Ovary (tissue), 9 donors: ENCODE measurements around the gene CRHR1. TPM values are rescaled to one million over a fixed set of nuclear protein-coding genes. Genes with fewer than 3 reads are reported as not detected.

Experiments used
- DNase-seq, 5 donors: peaks; one replicate each; pipeline ENCODE4 v3.0.0-alpha.2; 2019 to 2020
- H3K27ac ChIP-seq, 2 donors: fragments of 200-600 bp; one replicate each; pipeline versions ENCODE4 v1.5.1 to v1.8.0; 2019 to 2022
- H3K27me3 ChIP-seq: fragments of 200-600 bp; one replicate; pipeline ENCODE4 v1.8.0; 2022
- H3K36me3 ChIP-seq: fragments of 200-600 bp; sonication (generic); one replicate; pipeline ENCODE4 v1.5.1; 2019
- H3K4me1 ChIP-seq: one replicate; pipeline ENCODE4 v1.8.1; 2013; ENCODE audit warnings: mild to moderate bottlenecking, moderate library complexity; ENCODE audit not compliant: insufficient read depth
- H3K4me3 ChIP-seq: fragments of 200-600 bp; sonication (generic); one replicate; pipeline ENCODE4 v1.5.1; 2017
- H3K9me3 ChIP-seq, 2 donors: fragments of 200-600 bp in 1 of 2; sonication (generic) in 1 of 2; one replicate each; pipeline versions ENCODE4 v1.5.1 to v1.8.1; 2013 to 2019; ENCODE audit warnings: mild to moderate bottlenecking in 1 of 2, moderate library complexity in 1 of 2
- CTCF ChIP-seq, 3 donors: fragments of 450-650 bp in 2 of 3; fragments of 200-600 bp in 1 of 3; IDR thresholded peaks; one replicate each; pipeline versions ENCODE4 v1.5.1 to v1.8.0; 2016 to 2022; ENCODE audit warnings: antibody characterized with exemption in 3 of 3, mild to moderate bottlenecking in 1 of 3
- EP300 ChIP-seq: sonication (generic); formaldehyde crosslinking; IDR thresholded peaks from one replicate; pipeline ENCODE4 v1.6.1; 2017; ENCODE audit warnings: antibody characterized with exemption
- POLR2A ChIP-seq: fragments of 450-650 bp; IDR thresholded peaks from one replicate; pipeline ENCODE4 v1.6.1; 2017; ENCODE audit warnings: antibody characterized with exemption, mild to moderate bottlenecking, moderate library complexity
- WGBS, 3 donors: extraction: QIAGEN DNeasy Blood & Tissue Kit in 1 of 3; methylation state at CpG; one replicate each; pipeline versions ENCODE4 v1.1.5 to v1.1.7; 2013 to 2017; 5-methylcytosine and 5-hydroxymethylcytosine counted together
- intact Hi-C, 4 donors: fragments of 100-400 bp; cut with DNase I; formaldehyde crosslinking; loops; one replicate each; pipeline versions ENCODE4 v1.11.0 to v1.15.1; 2022 to 2023
- polyA plus RNA-seq, 2 donors: library from polyadenylated mRNA; stranded (reverse); fragments of 200-250 nt in 1 of 2; fragments of 350-450 nt in 1 of 2; fragmentation: Illumina TruSeq in 1 of 2; extraction: RNeasy Lipid Tissue Mini Kit (QIAGEN cat#74804) in 1 of 2; gene quantifications; one replicate each; pipeline ENCODE4 v1.2.3, GENCODE V29; 2013 to 2014
- total RNA-seq, 7 donors: library from RNA; depleted of rRNA in 2 of 7; stranded (reverse); fragments of >200 nt in 2 of 7; fragmentation: NEBNext Ultra II Directional in 3 of 7; extraction: Animal tissue kit (Norgen Biotek cat#: 25700) in 3 of 7; gene quantifications; one replicate each; pipeline versions ENCODE4 v1.1.0 to v1.2.4, GENCODE V29; 2016 to 2023
- donor health status: DM: no; HTN: no; CAD: no; lungs with moderate emphysema.
- donor health status: DM: no; HTN: no; CAD: no.
- donor health status: Bipolar disorder and iron deficiency.
- donor health status: DM: yes; HTN: yes; CAD: no.
- donor health status: DM: no; HTN: no; CAD: no.
- donor health status: DM: yes; HTN: yes; CAD: no.

Gene CRHR1
- total and polyA plus RNA-seq, 9 donors, result 0.10 to 1.4 (median 0.33) TPM; not detected in 2

- no peak for TF ChIP-seq CTCF (IDR thresholded peaks at IDR 0.05)
- no peak for TF ChIP-seq EP300
- TF ChIP-seq POLR2A, result no peak
- Histone ChIP-seq H3K4me3 (no peak overlapping the region), H3K9me3 (no peaks in the 10 kb centered on the region), H3K27ac (no peak overlapping the region), H3K4me1 (peaks cover 5% of the 10 kb centered on the region), H3K36me3 (no peaks in the 10 kb centered on the region), H3K27me3 (no peaks in the 10 kb centered on the region)
- WGBS, 3 donors, result 62 to 67% (median 64%) methylated on average over 14 of the region's 14 CpGs
- no peak for DNase-seq
- intact Hi-C loops, result no loop called here
Observed at GRCh38 chr17:45869676-45870341, 85.7 kb downstream of the CRHR1 start.

- Histone ChIP-seq H3K27me3 (no peaks in the 10 kb centered on the region), H3K36me3 (no peaks in the 10 kb centered on the region), H3K9me3 (no peaks in the 10 kb centered on the region), H3K27ac (no peak overlapping the region), H3K4me1 (peaks cover 5% of the 10 kb centered on the region), H3K4me3 (no peak overlapping the region)
- TF ChIP-seq EP300 (no peak), CTCF (IDR thresholded peaks at IDR 0.05) (no peak), POLR2A (no peak)
- 3 to 14% (median 4%) methylated on average over 4 of the region's 4 CpGs for WGBS, 3 donors
- intact Hi-C loops, result no loop called here
- no peak for DNase-seq
Observed at GRCh38 chr17:45870342-45870974, 86.3 kb downstream of the CRHR1 start.

- Histone ChIP-seq H3K27me3 (no peaks in the 10 kb centered on the region), H3K36me3 (no peaks in the 10 kb centered on the region), H3K4me3 (no peak overlapping the region), H3K27ac (no peak overlapping the region), H3K4me1 (peaks cover 5% of the 10 kb centered on the region), H3K9me3 (no peaks in the 10 kb centered on the region)
- intact Hi-C loops, result no loop called here
- TF ChIP-seq POLR2A (no peak), EP300 (no peak), CTCF (IDR thresholded peaks at IDR 0.05) (no peak)
- no peak for DNase-seq
- WGBS, 3 donors, result 80 to 83% (median 81%) methylated on average over 5 of the region's 5 CpGs
Observed at GRCh38 chr17:45871718-45872117, 87.6 kb downstream of the CRHR1 start.

GRCh38 chr17:45873728-45874127 lies 89.6 kb downstream of the CRHR1 start:
- WGBS, 3 donors, result 39 to 55% (median 52%) methylated on average over 6 of the region's 6 CpGs
- Histone ChIP-seq H3K4me1 (peaks cover 5% of the 10 kb centered on the region), H3K9me3 (no peaks in the 10 kb centered on the region), H3K27me3 (no peaks in the 10 kb centered on the region), H3K27ac (no peak overlapping the region), H3K4me3 (no peak overlapping the region), H3K36me3 (no peaks in the 10 kb centered on the region)
- no peak for DNase-seq
- TF ChIP-seq EP300 (no peak), POLR2A (no peak), CTCF (IDR thresholded peaks at IDR 0.05) (no peak)
- intact Hi-C loops, result no loop called here
